GM18858 (cell line): ENCODE measurements around the gene STARD3.

Source experiments
- ATAC-seq: cut with Tn5 transposase; IDR thresholded peaks from one replicate; pipeline ENCODE4 v1.9.1; 2021; ENCODE audit not compliant: unreplicated experiment

The STARD3 gene

DNA sequence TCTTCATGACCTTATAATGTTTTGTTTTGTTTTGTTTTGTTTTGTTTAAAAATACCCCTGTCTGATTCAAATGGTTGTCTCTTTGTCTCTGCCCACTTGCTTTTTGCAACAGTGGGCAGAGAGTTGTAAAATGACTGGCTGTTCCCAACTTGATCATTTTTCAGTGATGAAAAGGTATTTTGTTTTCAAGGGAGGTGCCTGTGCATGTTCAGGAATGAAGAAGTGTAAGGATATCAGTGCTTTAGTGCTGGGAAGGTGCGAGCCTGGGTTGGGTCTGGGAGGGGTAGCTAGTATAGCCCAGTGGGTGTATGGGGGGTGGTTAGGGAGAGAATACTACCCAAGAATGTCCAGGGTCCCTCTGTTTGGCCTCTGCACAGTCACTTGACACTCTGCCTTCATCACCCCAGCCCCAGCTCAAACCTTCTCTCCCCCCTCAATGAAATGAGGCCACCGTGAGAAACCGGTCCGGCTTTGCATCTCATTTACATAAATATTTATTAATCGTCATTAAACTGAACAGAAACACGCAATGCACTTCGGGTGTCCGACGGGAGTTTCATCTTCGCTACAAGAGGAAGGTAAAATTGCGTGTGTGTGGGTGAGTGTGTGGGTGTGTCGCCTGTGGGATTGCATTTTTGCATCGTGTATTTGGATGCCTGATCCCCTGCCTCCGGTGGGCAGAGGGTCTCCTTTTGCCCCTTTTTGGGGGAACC is 33.5 kb upstream of the STARD3 start:
- no peak for ATAC-seq

DNA sequence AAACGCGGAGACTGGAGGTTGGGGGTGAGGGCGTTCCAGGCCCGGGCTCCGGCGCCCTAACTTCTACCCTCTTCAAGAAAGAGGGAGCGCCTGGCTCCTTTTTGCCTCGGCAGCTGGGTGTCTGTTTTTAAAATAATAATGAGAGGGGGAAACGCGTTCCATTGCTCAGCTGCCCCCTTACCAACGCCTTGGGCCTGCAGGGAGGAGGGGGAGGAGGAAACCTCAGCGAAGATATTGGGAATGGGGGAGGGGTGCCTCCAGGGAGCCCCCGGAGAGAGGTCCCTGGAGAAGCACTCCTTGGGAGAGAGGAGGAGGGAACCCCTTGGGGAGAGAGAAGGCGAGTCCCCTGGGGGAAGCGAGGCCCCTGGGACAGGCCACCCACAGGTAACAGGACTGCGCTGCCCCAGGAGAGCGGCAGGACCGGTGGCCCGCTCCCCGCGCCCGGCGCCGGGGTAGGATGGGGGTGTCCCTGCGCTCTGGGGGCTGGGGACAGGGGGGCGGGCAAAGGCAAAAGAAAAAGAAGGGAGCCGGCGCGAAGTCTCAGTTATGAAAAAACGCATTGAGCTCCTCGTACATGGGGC is 31.9 kb upstream of the STARD3 start:
- no peak for ATAC-seq

- no peak for ATAC-seq
Measured at GRCh38 chr17:39605492-39606433, 31.2 kb upstream of the STARD3 start.

DNA sequence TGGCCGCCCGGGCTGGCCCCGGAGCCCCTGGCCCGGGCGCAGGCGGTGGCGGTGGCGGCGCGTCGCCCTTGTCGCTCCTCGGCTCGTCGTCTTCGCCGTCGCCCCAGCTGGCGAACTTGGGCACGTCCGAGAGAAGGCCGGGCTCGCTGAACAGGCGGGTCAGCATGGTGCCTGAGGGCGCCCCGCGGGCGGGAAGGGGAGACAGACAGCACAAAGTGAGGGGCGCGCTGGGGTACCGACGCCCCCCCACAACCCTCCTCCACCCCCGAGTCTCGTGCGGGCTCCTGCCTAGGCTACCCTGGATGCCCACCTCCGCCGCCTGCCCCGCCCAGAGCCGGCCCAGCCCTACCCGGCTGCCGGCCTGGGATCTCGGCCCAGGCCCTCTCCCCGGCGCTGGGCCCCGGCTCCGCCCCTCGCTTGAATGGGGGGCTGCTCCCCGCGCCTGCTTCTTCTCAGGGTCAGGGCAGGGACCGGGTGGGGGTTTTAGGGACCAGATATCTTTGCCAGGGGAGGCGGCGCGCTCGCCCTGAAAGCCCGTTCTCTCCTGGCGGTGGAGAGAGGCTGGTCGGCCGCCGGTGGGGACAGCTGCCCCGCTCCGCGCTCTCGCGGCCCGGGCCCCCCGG is 30.4 kb upstream of the STARD3 start:
- no peak for ATAC-seq

GRCh38 chr17:39607057-39607850 is 29.7 kb upstream of the STARD3 start:
- ATAC-seq = no peak

DNA sequence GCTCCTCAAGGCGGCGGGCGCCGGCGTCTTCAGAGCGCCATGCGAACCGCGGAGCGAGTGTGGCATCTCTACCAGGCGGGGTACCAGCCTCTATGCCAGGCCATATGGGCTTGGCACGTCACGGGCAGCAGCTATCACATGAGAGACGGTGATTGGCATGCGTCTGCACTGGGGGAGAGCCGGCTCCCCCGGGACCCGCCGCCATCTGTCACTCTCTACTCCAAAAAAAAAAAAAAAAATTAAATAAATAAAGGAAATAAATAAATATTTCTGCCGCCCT is 29.2 kb upstream of the STARD3 start, which contains the start of gene NEUROD2:
TSS of gene NEUROD2 (minus strand) at position 70 of the 280 bp plus-strand sequence. CDS start 1,321 bp downstream, outside the sequence.
- ATAC-seq = no peak

- no peak for ATAC-seq
Measured at GRCh38 chr17:39608142-39608981, 28.6 kb upstream of the STARD3 start.

DNA sequence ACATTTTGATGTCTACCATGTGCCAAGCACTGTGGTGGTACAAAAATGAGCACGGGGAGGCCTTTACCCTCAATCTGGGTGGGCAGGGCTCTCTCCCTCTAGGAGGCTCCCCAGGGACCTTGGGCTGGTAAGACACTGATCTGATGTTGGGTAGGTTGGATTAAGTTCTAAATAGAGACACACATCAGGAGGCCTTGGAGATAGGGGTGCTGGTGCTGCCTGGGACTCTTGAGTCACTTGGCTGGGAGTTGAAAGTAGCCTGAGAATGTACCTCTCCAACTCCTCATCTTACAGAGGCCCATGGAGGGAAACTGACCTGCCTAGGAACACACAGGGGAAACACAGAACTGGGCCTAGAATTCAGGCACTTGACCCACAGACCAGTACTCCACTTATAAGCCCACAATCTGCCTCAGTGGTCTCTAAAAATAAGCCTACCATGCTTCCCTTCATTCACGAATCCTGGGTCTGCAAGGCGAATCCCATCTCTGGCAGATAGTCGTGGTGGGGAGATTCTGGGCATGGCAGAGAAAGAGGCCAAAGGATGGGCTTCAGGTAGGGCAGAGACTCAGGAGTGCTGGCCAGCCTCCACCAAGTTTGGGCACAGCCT is 27.4 kb upstream of the STARD3 start:
- ATAC-seq = no peak

DNA sequence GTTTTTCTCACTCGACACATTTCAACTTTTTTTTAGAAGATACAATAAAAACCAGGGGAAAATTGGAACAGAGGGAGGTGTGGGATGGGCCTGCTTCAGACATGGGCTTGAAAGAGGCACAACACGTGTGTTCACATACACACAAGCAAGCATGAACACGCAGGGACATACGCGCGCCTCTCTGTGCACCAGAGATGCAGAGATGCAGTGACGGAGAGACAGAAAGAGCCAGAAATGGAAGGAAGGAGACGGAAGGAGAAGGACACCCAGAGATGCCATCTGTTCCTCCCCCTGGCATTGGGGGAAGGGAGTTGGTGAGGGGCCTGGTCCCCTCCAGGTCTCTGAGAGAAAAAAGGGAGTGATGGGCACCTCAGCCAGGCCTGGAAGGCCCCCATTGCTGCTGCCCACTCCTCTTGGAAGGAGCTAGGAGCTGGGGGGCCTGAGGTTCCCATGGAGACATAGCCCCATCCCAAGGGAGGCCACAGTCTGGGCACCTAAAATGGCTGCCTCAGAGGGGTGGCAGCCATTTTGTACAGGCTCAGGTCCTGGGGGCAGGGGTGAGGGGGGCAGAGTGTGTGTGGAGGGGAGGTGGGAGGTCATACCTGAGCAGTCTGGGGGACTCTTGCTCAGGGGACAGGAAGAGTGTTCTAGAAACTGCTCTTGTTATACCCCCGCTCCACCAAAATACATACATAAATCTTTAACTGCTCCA is 25.4 kb upstream of the STARD3 start:
- no peak for ATAC-seq

- ATAC-seq = no peak
Measured at GRCh38 chr17:39612291-39612894, 24.6 kb upstream of the STARD3 start.

DNA sequence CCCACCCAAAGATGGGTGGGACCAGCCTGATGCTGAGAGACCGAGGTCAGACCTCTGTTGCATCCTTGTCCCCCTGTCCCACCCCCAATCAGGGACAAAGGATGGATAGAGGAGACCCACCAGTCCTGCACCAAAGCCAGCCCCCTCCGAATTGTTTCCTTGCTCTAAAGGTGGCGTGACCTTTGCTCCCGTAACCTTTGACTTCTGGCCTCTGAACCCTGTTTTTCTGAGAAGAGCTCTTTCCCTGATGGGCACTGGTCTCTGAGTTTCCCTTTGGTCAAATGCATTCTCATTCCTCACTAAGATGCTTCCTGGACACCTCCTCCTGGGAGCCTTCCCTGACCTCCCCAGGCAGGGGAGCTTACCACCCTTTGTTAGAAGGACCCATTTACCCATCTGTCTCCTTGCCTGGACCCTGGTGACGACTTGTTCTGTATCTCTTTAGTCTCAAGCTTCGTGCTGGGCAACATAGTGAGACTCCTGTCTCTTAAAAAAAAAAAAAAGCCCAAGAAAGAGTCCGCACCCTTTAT is 23.9 kb upstream of the STARD3 start:
- ATAC-seq = no peak

- ATAC-seq = no peak
Measured at GRCh38 chr17:39614545-39615157, 22.3 kb upstream of the STARD3 start.

DNA sequence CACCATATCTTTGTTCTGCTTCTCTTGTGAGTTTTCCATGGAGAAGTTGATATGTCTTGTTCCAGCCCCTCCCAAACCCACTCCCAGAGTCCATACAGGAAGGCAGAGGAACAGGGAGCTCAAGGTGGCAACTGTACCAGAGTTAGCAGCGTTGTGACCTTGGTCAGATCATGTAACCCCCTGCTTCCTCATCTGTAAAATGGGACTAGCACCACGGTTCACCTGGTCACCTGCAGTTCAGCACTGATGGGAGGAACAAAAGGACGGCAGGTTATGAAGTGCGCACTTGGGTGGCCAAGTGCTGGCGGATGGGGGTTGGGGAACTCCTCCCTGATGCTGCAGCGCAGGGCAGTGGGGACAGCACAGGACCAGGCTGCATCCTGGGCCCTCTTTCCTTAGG is 21.5 kb upstream of the STARD3 start:
- no peak for ATAC-seq

DNA sequence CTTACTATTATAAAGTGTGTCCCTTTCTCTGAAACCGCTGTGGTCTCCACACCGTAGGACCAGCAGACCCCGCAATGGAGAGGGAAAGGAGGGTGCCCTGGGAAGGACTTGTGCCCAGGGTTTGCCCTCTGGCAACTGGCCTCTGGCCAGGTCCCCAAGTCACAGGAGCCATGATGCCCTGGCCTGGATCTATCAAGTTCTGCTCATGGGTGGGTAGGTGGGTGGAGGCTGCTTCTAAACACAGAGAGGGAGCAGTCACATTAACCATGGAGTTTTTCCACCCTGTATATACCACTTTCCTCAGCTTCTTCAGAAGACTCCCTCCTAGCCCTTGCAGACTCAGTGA is 19.9 kb upstream of the STARD3 start:
- no peak for ATAC-seq

GRCh38 chr17:39617446-39618245 is 19.3 kb upstream of the STARD3 start:
- ATAC-seq = no peak

GRCh38 chr17:39618246-39618913 is 18.6 kb upstream of the STARD3 start:
- no peak for ATAC-seq
